ENCODE data around the gene CGB2.
"Not testable (repeated sequence)": the region's sequence is repeated elsewhere in the genome, so short reads cannot be mapped to it uniquely, and the experiment has no call there.

- not testable (repeated sequence) for TF ChIP-seq GATA2, GATA3 (IDR thresholded peaks at IDR 0.05; ENCODE audit: low read depth, low read length)
Observed at GRCh38 chr19:49049011-49049410, 17.3 kb downstream of the CGB2 start, which contains the start of gene CGB8.

Data from SH-SY5Y (cell line).